ENCODE measurements around the gene FOCAD. TPM values are rescaled to one million over a fixed set of nuclear protein-coding genes. Genes with fewer than 3 reads are reported as not detected.

Gene FOCAD
- total RNA-seq, 2 experiments from 2014 or later: 27.2 to 32.3 TPM

- Mint-ChIP-seq H3K4me3 (no peak overlapping the region), H3K27ac (no peak overlapping the region), H3K9me3 (no peaks in the 10 kb centered on the region), H3K4me1 (peaks cover 2% of the 10 kb centered on the region), H3K27me3 (no peaks in the 10 kb centered on the region), H3K36me3 (peaks cover 8% of the 10 kb centered on the region)
- no peak for DNase-seq
These were observed 219.2 kb downstream of the FOCAD start for GRCh38 chr9:20903212-20903611.

GRCh38 chr9:20904995-20905394, 220.9 kb downstream of the FOCAD start:
- H3K27me3 Mint-ChIP-seq: no peaks in the 10 kb centered on the region
- no peaks in the 10 kb centered on the region for H3K9me3 Mint-ChIP-seq
- no peak overlapping the region for H3K27ac Mint-ChIP-seq
- no peak for DNase-seq
- peaks cover 5% of the 10 kb centered on the region for H3K36me3 Mint-ChIP-seq
- H3K4me3 Mint-ChIP-seq: no peak overlapping the region
- H3K4me1 Mint-ChIP-seq: no peaks in the 10 kb centered on the region

GRCh38 chr9:20906326-20906725, 222.3 kb downstream of the FOCAD start:
- no peak overlapping the region for H3K27ac Mint-ChIP-seq
- peaks cover 8% of the 10 kb centered on the region for H3K36me3 Mint-ChIP-seq
- DNase-seq: no peak
- no peaks in the 10 kb centered on the region for H3K4me1 Mint-ChIP-seq
- no peak overlapping the region for H3K4me3 Mint-ChIP-seq
- H3K27me3 Mint-ChIP-seq: no peaks in the 10 kb centered on the region
- H3K9me3 Mint-ChIP-seq: no peaks in the 10 kb centered on the region

- Mint-ChIP-seq H3K27ac (no peak overlapping the region), H3K36me3 (peaks cover 10% of the 10 kb centered on the region), H3K4me3 (no peak overlapping the region), H3K4me1 (no peaks in the 10 kb centered on the region), H3K27me3 (no peaks in the 10 kb centered on the region), H3K9me3 (no peaks in the 10 kb centered on the region)
- no peak for DNase-seq
These were observed 224.4 kb downstream of the FOCAD start for GRCh38 chr9:20908461-20908860.

GRCh38 chr9:20914556-20914955, 230.5 kb downstream of the FOCAD start:
- Mint-ChIP-seq H3K4me3 (no peak overlapping the region), H3K36me3 (peaks cover 28% of the 10 kb centered on the region), H3K27ac (no peak overlapping the region), H3K9me3 (peaks cover 3% of the 10 kb centered on the region), H3K4me1 (no peaks in the 10 kb centered on the region), H3K27me3 (no peaks in the 10 kb centered on the region)
- no peak for DNase-seq

- Mint-ChIP-seq H3K36me3 (peaks cover 28% of the 10 kb centered on the region), H3K4me3 (no peak overlapping the region), H3K27me3 (no peaks in the 10 kb centered on the region), H3K9me3 (peaks cover 3% of the 10 kb centered on the region), H3K4me1 (peaks cover 7% of the 10 kb centered on the region), H3K27ac (no peak overlapping the region)
- no peak for DNase-seq
These were observed 237.3 kb downstream of the FOCAD start for GRCh38 chr9:20921362-20921761.

GRCh38 chr9:20925256-20926045, 241.4 kb downstream of the FOCAD start:
- Mint-ChIP-seq H3K4me3 (no peak overlapping the region), H3K4me1 (peaks cover 15% of the 10 kb centered on the region), H3K27me3 (no peaks in the 10 kb centered on the region), H3K27ac (no peak overlapping the region), H3K9me3 (no peaks in the 10 kb centered on the region), H3K36me3 (peaks cover 6% of the 10 kb centered on the region)
- no peak for DNase-seq

- no peak overlapping the region for H3K27ac Mint-ChIP-seq
- H3K4me3 Mint-ChIP-seq: no peak overlapping the region
- H3K9me3 Mint-ChIP-seq: no peaks in the 10 kb centered on the region
- peaks cover 14% of the 10 kb centered on the region for H3K36me3 Mint-ChIP-seq
- no peak for DNase-seq
- no peaks in the 10 kb centered on the region for H3K27me3 Mint-ChIP-seq
- peaks cover 15% of the 10 kb centered on the region for H3K4me1 Mint-ChIP-seq
These were observed 245.2 kb downstream of the FOCAD start for GRCh38 chr9:20929276-20929675.

GRCh38 chr9:20930836-20931235, 246.8 kb downstream of the FOCAD start:
- peaks cover 15% of the 10 kb centered on the region for H3K36me3 Mint-ChIP-seq
- peaks cover 9% of the 10 kb centered on the region for H3K4me1 Mint-ChIP-seq

GRCh38 chr9:20940447-20941173, 256.6 kb downstream of the FOCAD start:
- Mint-ChIP-seq H3K27me3 (no peaks in the 10 kb centered on the region), H3K4me3 (no peak overlapping the region), H3K4me1 (peaks cover 3% of the 10 kb centered on the region), H3K27ac (no peak overlapping the region), H3K9me3 (no peaks in the 10 kb centered on the region), H3K36me3 (peaks cover 7% of the 10 kb centered on the region)
- DNase-seq: no peak

More at GRCh38 chr9:20930836-20931235, 246.8 kb downstream of the FOCAD start:
- no peak overlapping the region for H3K4me3 Mint-ChIP-seq
- DNase-seq: no peak
- H3K27me3 Mint-ChIP-seq: no peaks in the 10 kb centered on the region
- H3K9me3 Mint-ChIP-seq: no peaks in the 10 kb centered on the region
- H3K27ac Mint-ChIP-seq: no peak overlapping the region

- no peaks in the 10 kb centered on the region for H3K9me3 Mint-ChIP-seq
- peaks cover 5% of the 10 kb centered on the region for H3K36me3 Mint-ChIP-seq
- H3K27ac Mint-ChIP-seq: no peak overlapping the region
- H3K27me3 Mint-ChIP-seq: no peaks in the 10 kb centered on the region
- DNase-seq: peak; percentile 25
- H3K4me1 Mint-ChIP-seq: peaks cover 3% of the 10 kb centered on the region
- no peak overlapping the region for H3K4me3 Mint-ChIP-seq
These were observed 257.2 kb downstream of the FOCAD start for GRCh38 chr9:20941174-20941690.

GRCh38 chr9:20944507-20944906, 260.4 kb downstream of the FOCAD start:
- Mint-ChIP-seq H3K27me3 (no peaks in the 10 kb centered on the region), H3K4me3 (no peak overlapping the region), H3K27ac (no peak overlapping the region), H3K4me1 (peaks cover 3% of the 10 kb centered on the region), H3K36me3 (peaks cover 3% of the 10 kb centered on the region), H3K9me3 (no peaks in the 10 kb centered on the region)
- no peak for DNase-seq

- H3K27me3 Mint-ChIP-seq: no peaks in the 10 kb centered on the region
- H3K36me3 Mint-ChIP-seq: peaks cover 3% of the 10 kb centered on the region
- H3K4me1 Mint-ChIP-seq: peaks cover 3% of the 10 kb centered on the region
- H3K9me3 Mint-ChIP-seq: no peaks in the 10 kb centered on the region
- H3K4me3 Mint-ChIP-seq: no peak overlapping the region
- no peak overlapping the region for H3K27ac Mint-ChIP-seq
- no peak for DNase-seq
These were observed 261.2 kb downstream of the FOCAD start for GRCh38 chr9:20945269-20945668.

- Mint-ChIP-seq H3K27me3 (no peaks in the 10 kb centered on the region), H3K4me1 (peaks cover 2% of the 10 kb centered on the region), H3K36me3 (peaks cover 3% of the 10 kb centered on the region), H3K9me3 (no peaks in the 10 kb centered on the region), H3K4me3 (no peak overlapping the region), H3K27ac (no peak overlapping the region)
- DNase-seq: no peak
These were observed 261.8 kb downstream of the FOCAD start for GRCh38 chr9:20945856-20946255.

- Mint-ChIP-seq H3K27me3 (no peaks in the 10 kb centered on the region), H3K4me3 (no peak overlapping the region)
These were observed 264.6 kb downstream of the FOCAD start for GRCh38 chr9:20948703-20949102.

More at GRCh38 chr9:20948703-20949102, 264.6 kb downstream of the FOCAD start:
- H3K27ac Mint-ChIP-seq: no peak overlapping the region
- H3K36me3 Mint-ChIP-seq: peaks cover 10% of the 10 kb centered on the region
- no peaks in the 10 kb centered on the region for H3K9me3 Mint-ChIP-seq
- no peak for DNase-seq
- H3K4me1 Mint-ChIP-seq: no peaks in the 10 kb centered on the region
